ENCODE data around the gene ADORA1.

ADORA1 gene

DNA sequence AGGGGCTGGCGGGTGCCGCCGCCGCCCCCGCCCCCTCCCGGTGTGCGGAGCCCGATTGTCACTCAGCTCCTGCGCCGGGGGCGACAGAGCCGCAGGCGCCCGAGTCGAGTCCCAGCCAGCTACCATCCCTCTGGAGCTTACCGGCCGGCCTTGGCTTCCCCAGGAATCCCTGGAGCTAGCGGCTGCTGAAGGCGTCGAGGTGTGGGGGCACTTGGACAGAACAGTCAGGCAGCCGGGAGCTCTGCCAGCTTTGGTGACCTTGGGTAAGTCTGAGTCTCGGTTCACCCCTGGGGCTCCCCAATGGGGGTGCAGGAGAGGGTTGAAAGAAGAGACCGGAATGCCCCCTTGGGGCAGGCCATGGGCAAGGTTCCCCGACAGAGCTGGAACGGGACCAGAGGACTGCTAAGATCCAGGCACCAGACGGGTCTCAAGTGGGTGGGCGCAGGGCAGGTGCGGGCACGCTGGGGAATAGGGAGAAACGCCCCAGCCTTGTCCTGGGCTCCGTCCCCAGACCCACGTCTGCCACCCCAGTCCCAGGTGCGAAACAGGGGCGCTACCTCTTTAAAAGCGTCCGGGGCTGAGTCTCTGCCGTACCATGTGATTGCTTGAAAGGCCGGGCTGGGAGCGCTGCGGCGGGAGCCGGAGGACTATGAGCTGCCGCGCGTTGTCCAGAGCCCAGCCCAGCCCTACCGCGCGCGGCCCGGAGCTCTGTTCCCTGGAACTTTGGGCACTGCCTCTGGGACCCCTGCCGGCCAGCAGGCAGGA, at the start of gene ADORA1:
Gene ADORA1, plus strand, starts transcription at position 61 of the 765 bp plus-strand sequence. CDS start 1,116 bp downstream, outside the sequence.
- peak; percentile 88 for DNase-seq

DNA sequence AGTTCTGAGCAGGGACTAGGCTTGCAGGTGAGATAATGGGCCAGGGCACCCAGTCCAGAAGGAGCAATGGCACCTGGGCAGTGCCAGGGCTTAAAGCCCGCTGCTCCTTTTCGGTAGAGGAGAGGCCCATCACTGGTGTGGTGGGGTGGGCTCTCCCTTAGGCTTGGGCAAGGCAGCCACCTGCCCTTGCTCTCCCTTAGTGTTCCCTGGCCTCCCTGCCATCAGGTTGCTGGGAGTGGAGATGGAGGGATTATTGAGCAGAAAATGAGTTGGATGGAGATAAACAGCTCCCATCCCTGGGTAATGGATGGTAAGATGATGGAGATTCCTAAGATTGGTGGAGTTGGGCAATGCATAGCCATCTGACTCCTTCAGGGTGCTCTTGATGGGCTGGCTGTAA, 49.6 kb upstream of the ADORA1 start:
- DNase-seq, result no peak

DNA sequence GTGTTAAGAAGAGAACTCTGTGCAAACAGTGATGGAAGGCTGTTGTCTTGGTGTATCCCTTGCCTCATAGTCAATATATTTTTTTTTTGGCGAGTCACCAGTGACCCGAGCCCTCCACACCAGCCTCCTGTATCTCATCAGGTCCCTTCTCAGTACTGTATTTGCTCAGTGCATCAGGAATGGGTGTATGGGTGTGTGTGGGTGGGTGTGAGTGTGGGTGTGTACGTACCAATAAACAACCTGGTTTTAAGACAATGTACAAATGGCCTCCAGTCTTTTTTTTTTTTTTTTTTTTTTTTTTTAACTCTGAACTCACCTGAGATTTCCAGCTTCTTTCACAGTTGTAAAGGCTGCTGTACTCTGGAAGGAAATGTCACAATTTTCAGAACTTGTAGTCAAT, 49.0 kb upstream of the ADORA1 start:
- no peak for DNase-seq

DNA sequence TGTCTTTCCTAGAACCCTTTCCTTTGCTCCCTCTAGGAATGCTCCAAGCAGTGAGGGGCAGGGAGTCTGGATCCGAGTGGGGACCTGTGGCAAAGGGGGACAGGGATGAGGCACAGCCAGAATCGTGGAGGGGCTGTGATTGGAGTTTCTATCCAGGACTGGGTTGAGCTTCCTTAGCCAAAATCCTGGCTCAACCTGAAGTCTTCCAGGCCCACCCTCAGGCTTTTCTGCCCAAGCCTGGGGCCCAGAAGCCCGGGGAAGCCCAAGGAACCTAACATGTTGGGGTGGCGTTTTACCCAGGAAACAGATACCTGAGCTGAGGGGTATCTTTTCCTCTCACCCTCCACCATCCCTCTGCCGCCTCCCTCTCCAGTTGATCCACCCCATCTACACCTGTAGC, 47.1 kb upstream of the ADORA1 start:
- DNase-seq, result no peak

DNA sequence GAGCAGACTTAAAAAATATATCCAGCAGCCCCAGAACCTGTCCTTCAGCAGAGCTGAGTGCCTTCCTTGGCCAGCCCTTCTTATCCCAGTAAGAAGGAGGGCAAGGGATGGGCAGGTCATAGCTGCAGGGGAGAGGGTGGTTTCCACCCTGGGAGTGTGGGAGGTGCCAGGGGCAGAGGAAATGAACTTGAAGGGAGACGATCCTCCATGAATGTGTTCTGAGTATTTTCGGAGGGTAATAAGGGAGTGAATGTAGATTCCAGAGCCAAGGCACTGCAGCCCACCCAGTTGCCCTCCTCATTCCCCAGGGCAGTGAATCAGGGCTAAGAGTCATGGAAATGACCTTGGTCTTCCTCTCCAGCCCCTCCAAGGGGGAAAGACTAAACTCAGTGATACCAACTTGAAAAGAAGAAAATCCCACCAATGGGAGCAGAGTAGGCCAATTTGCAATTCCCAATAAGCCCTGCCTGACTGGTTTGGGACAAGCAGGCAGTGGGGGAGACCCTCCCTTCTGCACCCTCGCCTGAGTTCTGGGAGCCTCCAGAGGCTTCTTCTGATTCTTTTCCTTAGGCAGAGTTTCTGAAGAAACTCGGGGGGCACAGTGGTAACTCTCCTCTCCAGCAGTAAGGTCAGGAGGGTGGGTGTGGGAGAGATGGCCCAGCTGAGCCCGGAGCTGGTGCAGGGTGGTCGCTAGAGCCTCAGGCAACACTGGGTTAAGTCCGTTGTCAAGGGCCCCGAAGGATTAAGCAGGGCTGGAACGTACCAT, 45.9 kb upstream of the ADORA1 start:
- DNase-seq, result peak; percentile 46

DNA sequence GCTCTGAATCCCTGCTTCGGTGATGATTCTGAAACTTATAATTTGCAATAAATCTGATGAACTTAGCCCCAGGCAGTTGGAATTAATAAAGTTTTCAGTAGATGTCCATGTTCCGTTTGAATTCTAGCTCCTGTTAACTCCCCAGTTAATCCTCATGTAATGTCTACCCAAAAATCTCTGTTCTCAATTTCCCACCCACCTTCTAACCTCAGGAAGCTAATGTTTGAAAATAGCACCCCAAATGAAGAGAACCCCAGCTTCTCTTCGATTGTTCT, 45.4 kb upstream of the ADORA1 start:
- DNase-seq, result no peak

DNA sequence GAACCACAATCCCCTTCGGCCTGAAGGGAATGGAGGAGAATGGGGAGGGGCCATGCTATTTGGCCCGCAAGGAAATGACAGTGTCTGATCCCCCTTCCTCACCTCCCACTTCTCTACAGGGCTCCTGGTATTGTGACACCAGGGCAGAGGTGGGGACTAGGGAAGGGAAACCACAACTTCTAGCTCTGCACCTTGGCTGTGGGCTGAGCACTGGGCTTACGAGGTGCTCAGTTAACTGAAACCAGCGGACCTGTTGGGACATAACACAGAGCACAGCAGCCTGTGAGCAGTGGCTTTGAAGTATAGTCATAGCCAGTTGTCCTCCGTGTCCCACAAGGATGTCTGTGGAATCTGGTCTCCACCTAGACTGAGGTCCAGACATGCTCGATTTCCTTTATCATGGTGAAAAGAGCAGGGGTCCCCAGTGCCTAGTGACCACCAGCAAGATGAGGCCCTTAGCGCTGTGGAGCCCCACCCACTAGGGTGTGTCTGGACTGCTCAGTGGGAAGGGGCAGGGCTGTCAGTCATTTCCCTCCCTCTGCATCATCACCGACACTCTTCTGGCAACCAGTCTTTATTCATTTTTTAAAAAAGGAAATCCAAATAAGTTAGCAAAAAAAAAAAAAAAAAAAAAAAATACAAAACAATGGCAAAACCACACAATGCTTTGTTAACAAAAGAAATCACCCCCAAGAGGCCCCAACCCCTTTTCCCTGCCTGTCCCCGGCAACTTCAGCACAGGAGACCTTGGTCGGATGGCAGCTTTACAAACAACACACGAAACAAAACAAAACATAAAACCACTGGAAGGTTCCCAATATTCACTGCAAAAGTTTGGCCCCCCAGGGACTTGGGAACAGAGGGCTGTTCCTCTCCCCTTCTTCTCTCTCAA, 44.7 kb upstream of the ADORA1 start:
- DNase-seq, result peak; percentile 51

DNA sequence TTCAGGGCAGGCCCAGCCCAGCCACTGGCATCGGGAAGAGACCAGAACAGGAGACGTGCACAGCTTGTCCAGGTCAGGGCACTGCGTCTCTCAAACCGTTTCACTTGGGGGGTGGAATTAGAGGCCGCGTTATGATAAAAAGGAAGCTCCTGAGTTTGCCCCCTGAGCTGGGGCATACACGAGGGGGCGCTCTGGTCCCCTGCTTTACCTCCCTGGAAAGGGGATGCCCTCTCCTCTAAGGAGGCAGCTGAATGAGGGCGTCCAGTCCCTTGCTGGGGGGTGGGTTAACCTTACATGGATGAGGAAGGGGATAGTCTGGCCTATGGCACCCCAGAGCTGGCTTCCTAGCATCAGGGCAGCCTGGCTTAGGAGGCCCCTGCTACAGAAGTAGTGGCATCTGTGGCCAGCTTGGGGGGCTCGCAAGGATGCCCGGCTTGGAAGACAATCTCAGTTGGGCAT, 44.0 kb upstream of the ADORA1 start:
- peak; percentile 48 for DNase-seq

DNA sequence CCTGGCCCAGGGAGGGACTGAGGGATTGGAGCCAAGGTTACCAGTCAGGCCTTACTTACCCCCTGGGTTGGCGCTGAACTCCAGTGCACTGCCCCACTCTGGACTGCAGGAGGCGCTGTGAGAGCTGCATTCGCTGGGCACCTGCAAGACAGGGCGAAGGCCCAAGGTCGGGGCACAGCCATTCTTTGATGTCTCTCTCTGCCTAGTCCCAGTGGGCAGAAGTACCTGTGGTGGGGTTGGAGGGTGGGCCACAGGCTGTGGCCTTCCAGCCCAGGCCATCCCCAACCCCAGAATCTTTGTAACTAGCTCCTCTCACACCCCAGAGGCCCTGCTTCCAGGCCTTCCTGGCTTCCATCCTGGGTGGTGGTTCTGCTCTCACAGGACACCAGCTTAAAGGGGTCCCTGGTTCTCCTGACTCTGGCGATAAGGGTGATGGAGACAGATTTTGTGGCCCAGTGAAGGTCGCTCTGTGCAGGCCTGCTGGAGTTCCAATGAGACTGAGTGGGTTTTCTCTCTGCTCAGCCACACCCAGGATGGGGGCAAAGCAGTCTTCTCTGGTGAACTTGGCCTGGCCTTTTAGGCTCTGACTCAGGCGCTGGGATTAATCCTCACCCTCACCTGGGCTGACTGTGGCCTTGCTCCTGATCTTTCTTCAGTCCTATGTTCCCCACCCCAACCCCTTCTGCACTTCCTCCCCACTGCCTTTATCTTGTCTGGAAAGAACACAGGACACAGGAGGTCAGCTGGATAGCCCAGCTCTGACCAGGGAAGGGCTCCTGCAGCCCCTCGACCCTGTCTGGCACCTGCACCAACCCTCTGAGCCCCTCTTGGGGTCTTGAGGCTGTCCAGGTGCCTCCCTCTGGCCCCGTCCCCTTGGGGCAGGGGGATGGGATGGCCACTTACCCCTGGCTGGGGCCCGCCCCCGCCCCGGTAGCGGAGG, 42.7 kb upstream of the ADORA1 start:
- DNase-seq, result peak; percentile 55

DNA sequence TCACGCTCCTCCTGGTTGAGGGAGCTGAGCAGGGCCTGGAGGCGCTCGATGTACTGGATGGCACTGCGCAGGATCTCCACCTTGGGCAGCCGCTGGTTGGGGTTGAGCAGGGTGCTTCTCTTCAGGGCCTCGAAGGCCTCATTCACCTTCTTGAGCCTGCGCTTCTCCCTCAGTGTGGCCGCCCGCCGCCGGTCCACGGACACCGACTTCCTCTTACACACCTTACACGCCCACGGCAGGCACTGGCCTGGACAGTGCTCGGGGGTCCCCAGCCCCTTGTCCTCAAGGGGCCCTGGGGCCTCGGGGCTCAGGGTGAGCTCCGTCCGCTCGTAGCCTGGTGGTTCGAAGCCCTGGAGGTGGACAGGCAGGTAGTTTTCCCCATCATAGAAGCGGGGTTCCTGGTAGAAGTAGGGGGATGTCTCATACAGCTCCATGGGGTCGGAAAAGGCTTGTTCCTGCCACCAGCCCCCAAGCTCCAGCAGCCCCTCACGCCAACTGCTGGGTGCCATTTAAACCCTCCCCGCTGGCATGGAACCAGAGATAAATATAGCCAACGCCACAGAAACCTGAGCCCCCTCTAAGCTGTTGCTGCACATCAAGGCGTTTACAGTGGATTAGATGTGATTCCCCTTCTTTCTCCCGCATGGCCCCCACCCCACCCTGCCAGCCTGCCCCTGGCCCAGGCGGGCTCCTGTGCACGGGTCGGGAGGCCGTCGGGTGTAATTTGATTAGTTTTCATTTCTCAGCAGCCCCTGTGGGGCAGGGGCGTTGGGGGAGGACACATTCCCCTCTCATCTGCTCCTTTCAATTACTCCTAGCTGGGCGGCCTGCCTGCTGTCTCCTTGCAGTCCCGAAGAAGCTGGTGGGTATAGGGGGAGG, 41.8 kb upstream of the ADORA1 start, which contains the start of gene MYOG:
Gene MYOG, minus strand, starts transcription at position 485 of the 879 bp plus-strand sequence. Its CDS starts 51 bp downstream, at position 434.
- DNase-seq, result peak; percentile 48

DNA sequence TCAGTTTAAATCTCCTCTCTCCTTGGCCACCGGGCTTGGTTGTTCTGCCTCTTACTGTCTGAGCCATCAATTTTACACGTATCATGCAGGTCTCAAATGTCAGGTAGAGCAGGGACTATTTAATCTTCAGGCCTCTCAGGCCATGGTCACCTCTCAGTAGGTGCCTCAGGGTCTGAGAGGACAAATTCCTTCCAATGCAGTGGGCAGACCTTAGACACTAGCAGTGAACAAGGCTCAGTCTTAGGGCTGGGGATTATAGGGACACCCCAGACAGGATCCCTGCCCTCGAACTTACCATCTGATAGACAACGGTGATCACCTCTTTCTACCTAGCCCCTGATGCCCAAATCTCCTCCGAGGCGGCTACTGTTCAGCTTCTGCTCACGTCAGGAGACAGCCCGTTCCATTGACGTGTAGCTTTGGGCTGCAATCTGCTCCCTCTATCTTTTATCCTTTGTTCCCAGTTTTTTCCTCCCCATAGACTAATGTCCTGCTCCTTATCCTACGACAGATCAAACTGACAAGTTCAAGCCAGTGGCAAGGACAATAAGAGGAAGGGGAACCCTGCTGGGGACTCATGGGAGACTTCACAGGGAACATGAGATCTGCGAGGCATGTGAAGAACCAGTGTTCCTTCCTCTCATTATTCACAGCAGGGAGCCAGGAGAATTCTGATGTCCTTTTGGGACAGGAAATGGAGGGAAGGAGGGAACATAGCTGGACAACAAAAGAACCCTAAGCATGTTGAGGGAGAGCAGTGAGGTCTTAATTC, 40.3 kb upstream of the ADORA1 start:
- DNase-seq, result peak; percentile 40

DNA sequence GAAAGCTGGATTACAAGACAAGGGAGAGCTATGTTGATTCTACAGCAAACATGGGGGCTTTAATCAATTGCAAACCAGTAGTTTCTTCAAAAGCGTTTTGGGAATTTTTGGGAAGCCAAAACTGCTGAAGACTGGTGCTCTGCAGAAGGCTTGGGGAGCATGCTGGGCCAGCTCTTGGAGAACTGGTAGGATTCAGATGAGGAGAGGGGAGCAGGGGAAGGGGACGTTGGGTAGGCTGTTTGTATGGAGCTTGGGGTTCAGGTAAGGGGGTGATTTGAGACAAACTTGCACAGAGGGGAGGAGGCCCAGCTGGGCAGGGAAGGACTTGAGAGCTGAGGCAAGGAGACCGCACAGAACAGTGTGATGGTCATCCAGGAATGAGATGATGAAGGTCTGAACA, 39.1 kb upstream of the ADORA1 start:
- DNase-seq, result peak; percentile 27

DNA sequence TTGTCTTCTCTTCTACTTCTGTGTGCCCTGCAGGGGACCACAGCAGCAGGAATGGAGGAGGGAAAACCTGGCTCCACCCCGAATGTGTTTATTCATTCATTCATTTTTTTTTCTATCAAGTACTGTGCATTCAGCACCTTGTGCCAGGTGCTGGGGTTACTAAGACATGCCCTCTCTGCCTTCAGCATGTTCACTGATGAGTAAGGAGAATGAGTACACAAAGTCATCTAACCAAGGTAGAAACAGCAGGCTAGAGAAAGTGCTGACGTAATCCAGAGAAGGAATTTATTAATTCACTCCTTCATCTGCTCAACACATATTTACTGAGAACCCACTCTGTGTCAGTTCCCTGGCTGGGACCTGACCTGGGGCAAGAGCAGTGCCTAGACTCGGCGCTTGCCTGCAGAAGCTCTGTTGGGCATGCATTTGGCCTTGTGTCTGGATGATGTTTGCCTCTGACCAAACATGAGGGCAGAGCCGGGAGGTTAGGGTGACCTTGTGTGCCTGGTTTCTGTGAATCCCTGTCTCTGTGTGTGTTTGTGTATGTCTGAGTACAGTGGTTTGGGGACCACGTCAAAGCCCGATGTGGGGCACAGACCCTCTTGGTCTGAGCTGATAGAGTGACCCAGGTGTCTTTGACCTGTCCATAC, 38.4 kb upstream of the ADORA1 start:
- DNase-seq, result peak; percentile 27

DNA sequence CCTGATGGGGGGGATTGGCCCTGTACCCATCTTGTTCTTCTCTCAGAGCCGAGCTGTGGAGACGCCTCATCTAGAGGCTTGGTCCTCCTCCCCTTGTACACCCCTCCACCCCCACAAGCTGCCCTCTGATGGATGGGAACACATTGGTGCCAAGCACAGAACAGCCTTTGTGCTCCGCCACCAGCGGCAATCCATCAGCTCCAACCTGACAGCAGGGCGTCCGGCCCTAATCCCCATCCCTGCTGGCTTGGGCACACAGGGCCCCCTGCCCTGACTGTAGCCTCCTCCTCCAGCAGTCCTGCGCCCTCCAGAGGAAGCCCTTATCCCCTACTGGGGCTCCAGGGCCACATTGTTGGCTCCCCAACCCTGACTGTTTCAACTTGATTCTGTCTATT, 37.9 kb upstream of the ADORA1 start:
- DNase-seq, result peak; percentile 45

DNA sequence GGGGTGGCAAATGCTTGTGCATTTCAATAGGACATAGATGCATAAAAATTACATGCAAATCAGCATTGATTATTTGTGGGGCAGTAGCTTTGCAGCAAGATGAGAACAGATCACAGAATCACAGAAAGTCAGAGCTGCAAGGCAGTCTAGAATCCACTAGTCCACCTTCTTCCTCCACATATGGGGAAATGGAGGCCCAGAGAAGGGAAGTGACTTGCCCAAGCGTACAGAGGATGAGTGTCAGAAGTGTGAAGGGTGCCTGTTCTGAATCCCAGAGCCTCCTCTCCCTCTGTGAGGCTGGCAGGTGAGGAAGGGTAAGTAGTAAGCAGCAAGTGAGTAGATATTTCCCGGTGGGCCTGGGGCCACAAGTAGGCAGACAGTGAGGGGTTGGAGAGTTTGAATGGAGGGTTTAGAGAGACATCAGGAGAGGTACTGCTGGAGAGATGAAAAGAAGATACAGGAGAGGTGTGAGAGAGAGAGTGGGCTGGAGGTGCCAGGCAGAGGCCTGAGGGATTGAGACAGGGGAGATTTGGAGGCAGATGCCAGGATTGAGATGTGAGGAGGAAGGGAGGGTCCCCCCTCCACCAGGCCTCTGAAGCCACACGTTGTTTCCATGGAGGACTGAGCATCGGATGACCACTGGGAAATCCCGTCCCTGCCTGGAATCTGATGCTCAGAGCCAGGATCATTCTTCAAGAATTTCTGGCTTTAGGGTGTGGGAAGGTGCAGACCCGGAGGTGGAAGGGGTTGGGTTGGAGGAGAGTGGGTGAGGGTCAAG, 36.9 kb upstream of the ADORA1 start:
- peak; percentile 36 for DNase-seq

DNA sequence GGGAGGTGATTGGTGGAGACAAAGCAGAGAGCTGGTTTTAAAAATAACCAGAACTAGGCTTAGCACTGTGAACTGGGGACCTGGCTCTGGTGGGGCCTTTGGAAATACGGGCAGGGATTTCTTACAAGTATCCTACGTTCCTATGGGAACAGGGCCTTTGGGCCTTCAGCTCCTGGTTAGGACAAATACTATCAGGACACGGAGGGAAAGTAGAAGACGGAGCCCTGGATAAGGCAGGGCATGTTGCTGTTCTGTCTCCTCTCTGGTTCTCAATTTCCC, 36.4 kb upstream of the ADORA1 start:
- DNase-seq, result no peak

DNA sequence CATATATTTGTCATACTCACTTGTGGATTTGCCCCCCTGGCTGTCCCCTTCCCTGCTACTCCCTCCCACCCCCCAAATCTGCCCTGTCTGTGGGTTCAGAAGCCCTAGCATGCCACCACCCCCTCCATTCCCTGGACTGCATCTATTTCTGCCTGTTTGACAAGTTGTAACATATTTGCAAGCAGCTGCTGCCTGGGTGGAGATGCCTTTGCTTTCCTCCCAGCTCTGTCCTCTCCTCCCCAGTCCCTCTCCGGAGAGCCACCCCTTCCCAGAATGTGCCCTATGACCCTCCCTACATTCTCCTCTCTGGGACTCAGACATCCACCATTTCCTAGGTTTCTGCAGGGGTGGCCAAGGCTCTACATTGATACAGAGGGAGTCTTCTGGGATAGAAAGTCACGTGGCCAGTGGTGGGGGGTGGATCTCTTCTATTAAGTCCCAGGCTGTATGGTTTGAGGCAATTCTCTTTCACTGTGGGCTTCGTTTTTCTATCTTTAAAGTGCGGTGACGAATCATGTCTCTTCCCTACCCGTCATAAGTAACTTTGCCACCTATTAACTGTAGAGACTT, 35.7 kb upstream of the ADORA1 start:
- DNase-seq, result peak; percentile 38

DNA sequence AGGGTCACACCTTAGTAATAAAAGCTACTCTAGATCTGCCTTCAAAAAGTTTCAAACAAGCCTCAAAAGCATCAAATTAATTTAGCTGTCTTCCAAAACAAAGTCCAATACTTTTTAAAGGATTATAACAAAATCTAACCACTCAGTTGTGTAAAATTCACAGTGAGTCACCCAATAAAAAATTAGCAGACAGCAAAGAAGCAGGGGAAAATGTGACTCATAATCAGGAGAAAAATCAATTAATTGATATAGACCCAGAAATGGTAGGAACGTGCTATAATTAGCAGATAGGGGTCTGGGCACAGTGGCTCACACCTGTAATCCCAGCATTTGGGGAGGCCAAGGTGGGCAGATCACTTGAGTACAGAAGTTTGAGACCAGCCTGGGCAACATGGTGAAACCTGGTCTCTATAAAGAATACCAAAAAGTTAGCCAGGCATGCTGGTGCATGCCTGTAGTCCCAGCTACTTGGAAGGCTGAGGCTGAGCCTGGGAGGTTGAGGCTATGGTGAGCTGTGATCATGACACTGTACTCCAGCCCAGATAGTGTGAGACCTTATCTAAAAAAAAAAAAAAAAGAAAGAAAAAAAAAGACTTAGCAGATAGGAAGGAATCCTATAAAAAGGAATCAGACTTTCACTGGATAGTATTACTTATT, 33.6 kb upstream of the ADORA1 start:
- peak; percentile 13 for DNase-seq
